OCI-LY1 (cell line): Measurements from ENCODE around the gene ARHGAP8.

ENCODE experiments used
- EZH2 ChIP-seq: fragments of 200-600 bp; sonication (generic), shearing (Covaris generic); IDR thresholded peaks from 2 replicates; pipeline ENCODE4 v1.8.0; 2017; ENCODE audit warnings: borderline replicate concordance, mixed run types, mild to moderate bottlenecking, antibody characterized with exemption, low read length, moderate library complexity, mixed read lengths
- TF ChIP-seq, protein P1 (sequence below): fragments of 200-600 bp; sonication (generic), shearing (Covaris generic); IDR thresholded peaks from 2 replicates; pipeline ENCODE4 v1.5.1; 2017; ENCODE audit warnings: mild to moderate bottlenecking, antibody characterized with exemption, low read length, moderate library complexity, mixed read lengths

- TF ChIP-seq, protein P1, sequence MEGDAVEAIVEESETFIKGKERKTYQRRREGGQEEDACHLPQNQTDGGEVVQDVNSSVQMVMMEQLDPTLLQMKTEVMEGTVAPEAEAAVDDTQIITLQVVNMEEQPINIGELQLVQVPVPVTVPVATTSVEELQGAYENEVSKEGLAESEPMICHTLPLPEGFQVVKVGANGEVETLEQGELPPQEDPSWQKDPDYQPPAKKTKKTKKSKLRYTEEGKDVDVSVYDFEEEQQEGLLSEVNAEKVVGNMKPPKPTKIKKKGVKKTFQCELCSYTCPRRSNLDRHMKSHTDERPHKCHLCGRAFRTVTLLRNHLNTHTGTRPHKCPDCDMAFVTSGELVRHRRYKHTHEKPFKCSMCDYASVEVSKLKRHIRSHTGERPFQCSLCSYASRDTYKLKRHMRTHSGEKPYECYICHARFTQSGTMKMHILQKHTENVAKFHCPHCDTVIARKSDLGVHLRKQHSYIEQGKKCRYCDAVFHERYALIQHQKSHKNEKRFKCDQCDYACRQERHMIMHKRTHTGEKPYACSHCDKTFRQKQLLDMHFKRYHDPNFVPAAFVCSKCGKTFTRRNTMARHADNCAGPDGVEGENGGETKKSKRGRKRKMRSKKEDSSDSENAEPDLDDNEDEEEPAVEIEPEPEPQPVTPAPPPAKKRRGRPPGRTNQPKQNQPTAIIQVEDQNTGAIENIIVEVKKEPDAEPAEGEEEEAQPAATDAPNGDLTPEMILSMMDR, result no peak
- no peak for TF ChIP-seq EZH2
Observed at GRCh38 chr22:44847892-44848291, 95.5 kb downstream of the ARHGAP8 start.
